ENCODE measurements around the gene DPP3.
A peak's percentile ranks its signal among the peaks of the same experiment; 100 is the strongest.

Gene DPP3

GRCh38 chr11:66465373-66466224 lies 14.6 kb upstream of the DPP3 start:
- no peak for DNase-seq

DNA sequence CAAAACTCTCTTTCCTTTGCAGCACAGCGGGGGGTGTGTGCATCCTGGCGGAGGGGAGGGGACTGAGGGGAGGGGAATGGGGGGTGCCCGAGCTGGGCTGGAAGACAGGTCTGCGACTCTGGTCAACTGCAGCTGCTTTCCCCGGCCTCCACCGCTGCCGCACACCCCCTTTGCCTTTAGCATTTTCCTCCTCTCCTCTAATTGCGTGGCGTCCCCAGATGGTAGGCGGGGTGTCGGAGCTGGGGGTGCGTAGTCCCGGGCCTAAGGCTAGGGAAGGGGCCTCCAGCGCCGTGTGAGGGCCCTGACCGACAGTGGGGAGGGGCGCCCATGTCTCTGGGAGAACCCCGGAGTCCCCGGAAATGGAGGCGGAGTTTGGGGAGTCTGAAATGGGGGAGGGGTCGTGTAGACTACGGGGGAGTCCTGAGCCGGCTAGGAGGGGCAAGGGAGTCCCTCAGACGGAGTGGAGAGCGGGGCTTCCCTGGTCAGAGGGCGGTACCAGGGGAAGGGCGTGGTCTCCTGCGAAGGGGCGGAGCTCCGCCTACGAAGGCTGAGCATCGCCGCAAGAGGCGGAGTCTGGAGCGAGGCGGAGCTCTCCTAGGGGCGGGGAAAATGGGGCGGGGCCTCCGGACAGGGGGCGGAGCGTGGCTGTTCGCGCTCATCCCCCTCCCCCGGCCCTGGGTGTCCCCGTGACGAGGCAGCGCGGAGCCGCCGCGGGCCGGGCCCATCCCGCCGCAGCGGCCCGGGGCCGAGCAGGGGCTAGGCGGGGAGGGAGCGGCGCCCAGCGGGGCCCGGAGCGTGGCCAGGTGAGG lies 13.8 kb upstream of the DPP3 start, which contains the start of gene PELI3:
TSS of gene PELI3 (plus strand) at position 681 of the 809 bp plus-strand sequence. CDS start 1,224 bp downstream, outside the sequence.
- DNase-seq = peak; percentile 98

- peak; percentile 66 for DNase-seq
These were observed 13.1 kb upstream of the DPP3 start for GRCh38 chr11:66467034-66467659.

DNA sequence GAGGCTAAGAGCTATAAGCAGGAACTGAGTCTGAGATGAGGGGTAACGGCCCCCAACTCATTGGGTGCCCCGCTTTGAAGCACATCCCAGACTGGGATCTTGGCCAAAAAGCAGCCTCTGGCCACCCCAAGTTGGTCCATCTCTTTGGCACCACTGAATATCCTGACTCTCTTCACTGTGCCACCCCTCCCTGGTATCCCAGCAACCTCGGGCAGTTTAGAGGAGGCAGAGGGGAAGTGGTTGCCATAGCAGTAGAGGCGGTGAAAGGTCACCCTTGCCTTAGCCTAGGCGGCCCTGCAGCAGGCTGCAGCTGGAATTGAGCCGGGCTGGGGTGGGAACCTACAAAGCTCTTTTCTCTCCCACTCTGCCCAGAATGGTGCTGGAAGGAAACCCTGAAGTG lies 12.5 kb upstream of the DPP3 start:
- DNase-seq = peak; percentile 70

GRCh38 chr11:66468691-66469090 lies 11.5 kb upstream of the DPP3 start:
- DNase-seq = no peak

- no peak for DNase-seq
These were observed 10.8 kb upstream of the DPP3 start for GRCh38 chr11:66469441-66469840.

DNA sequence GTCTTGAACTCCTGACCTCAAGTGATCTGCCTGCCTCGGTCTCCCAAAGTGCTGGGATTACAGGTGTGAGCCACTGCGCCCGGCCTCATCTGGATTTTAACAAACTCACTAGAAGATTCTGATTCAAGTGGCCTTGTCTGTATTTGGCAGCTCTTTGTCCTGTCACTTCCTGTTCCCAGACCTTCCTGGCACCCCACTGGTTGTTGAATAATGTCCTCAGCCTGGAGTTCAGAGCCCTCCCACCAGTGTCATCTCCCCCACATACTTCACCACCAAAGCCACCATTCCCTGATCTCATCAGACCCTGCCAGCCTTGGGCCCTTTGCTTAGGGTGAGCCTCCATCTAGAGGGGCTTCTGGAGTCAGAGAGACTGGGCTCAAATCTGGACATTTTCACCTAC lies 10.2 kb upstream of the DPP3 start:
- no peak for DNase-seq

GRCh38 chr11:66471142-66471541 lies 9.1 kb upstream of the DPP3 start:
- no peak for DNase-seq

GRCh38 chr11:66472054-66472453 lies 8.2 kb upstream of the DPP3 start:
- no peak for DNase-seq

DNA sequence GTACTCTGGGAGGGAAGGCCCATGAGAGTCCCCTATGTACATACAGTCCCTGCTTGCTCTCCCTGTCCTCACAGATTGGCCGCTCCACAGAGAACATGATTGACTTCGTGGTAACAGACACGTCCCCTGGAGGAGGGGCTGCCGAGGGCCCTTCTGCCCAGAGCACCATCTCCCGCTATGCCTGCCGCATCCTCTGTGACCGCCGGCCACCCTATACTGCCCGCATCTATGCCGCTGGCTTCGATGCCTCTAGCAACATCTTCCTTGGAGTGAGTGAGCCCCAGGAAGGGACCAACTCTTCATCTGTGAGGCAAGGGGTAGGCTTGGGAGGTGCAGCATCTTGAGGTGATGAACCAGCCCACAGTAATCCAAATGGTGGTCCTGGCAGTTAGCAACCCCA lies 7.1 kb upstream of the DPP3 start:
- no peak for DNase-seq

DNA sequence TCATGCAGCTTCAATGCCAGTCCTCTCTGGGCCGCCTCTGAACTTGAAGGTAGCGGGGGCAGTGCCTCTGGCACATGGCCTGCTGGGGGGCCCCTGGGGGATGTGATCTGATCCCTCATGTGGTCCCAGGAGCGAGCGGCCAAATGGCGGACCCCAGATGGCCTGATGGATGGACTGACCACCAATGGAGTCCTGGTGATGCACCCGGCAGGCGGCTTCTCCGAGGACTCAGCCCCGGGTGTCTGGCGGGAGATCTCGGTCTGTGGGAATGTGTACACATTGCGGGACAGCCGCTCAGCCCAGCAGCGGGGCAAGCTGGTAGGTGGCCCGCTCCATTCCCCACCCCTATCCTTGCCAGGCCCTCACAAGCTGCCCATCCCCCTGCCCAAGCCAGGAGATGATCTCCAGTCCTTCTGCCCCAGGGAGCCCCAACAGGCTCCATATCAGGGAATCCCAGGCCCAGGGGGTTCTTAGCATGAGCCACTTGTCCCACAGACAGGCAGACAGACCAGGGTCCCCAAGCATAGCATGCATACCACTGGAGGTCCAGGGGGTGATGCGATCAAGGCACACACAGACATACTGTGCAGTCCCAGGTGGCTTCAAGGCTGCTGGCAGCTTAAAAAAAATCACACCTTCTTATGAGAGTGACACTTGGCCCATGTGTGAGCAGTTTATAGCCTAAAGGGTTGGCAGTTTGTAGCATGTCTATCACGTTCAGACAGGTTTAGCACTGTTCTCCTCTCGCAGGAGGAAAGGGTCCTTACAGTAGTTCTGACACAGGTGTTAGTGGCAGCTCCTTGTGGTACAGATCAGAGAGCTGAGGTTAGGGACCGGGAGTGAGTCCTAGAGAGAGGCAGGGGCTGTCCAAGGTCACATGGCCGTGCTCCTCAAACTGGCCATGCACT lies 6.4 kb upstream of the DPP3 start:
- no peak for DNase-seq

DNA sequence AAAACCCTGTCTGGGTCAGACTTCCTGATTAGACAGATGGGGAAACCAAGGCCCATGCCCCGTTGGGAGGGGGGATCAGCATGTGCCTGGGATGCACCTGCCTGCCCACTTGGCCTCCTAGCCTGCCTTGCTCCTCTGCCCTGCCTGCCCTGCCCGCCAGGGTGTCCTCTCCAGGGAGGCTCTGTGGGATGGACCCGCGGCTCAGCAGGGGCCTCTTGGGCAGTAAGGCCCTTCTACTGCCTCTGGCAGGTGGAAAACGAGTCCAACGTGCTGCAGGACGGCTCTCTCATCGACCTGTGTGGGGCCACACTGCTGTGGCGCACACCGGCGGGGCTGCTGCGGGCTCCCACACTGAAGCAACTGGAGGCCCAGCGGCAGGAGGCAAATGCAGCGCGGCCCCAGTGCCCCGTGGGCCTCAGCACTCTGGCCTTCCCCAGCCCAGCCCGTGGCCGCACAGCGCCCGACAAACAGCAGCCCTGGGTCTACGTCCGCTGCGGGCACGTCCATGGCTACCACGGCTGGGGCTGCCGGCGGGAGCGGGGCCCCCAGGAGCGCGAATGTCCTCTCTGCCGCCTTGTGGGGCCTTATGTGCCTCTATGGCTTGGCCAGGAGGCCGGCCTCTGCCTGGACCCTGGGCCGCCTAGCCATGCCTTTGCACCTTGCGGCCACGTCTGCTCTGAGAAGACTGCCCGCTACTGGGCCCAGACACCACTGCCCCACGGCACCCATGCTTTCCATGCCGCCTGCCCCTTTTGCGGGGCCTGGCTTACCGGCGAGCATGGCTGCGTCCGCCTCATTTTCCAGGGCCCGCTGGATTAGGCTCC lies 4.7 kb upstream of the DPP3 start:
- DNase-seq = no peak

DNA sequence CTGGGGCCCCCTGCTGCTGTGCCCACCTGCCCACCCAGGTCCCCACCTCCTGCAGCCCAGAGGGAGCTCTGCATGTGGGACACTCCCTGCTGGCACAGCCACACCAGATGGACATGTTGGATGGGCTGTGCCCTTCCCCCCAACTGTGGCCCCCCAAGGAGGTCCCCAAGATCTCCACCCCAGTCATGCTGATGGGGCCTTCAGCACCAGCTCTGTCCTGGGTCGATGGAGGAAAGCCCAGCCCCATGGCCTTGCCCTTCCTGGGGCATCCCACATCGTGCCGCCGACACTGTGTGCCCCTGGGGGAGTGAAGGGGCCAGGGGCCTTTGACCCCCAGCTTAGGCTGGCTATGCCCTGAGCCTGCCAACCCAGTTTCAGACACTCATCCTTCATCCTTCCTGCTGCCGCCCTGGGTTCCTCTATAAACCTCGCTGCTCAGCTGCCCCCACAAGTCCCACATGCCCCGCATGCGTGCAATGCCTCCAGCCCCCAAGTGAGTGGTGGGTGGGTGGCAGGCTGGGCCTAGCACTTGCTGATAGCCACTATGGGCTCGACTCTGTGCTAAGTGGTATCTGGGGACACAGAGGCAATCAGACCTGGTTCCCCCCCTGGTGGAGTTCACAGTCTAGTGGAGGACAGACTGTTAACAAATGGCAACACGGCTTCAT lies 3.9 kb upstream of the DPP3 start:
- DNase-seq = no peak

DNA sequence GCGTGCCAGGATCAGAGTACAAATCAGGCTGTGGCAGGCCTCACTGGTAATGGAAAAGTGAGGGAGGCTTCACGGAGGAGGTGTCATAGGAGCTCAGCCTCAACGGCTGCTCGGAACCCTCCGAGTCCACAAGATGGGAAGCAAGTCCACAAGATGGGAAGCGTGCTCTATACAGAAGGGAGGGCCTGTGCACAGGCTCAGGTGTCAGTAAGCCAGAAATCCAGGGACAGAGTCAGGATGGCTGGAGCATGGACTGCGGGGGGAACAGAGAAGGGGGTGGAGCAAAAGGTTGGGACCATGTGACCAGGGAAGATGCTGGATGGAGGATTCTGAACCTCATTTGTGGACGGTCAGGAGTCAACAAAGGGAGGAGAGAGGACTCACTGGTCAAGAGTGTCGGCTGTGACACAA lies 3.4 kb upstream of the DPP3 start:
- DNase-seq = no peak

DNA sequence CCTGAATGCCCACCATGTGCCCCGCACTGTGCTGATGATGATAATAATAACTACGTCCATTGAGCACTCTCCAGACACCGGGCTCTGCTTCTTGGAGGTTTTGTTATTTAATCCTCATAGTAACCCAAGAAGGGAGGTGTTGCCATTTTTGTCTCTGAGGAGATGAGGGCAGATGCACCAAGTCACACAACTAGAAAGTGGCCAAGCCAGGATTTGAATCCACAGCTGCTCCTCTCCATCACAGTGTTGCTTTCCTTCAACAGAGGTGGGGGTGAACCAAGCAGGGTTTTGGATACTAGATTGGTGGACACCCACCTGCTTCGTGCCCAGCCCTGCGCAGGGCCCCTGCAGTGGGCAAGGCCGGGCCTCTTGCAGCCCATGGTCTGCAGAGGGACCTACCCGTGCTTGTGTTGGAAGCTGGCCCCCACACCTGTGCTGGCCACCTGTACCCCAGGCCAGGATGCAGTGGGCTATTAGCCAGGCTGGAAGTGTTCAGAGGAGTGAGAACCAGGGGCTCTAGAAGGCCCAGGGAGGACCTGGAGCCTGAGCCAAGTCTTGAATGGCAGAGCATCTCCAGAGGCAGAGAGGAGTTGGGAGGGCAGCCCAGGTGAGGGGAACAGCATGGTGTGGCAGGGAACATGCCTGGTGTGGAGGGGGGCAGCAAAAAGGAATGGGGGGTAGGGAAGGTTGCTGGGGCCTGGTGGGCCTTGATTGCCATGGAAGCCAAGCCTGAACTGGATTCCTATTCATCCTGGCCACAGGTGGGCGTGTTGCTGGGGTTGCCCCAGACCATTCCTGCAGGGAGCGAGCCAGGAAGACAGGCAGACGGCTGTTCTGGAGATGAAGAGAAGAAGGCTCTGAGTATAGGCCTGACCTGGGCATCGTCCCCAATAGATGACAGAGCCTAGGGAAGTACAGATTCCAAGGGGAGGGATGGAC lies 2.7 kb upstream of the DPP3 start:
- DNase-seq = no peak

GRCh38 chr11:66478729-66479393 lies 1.4 kb upstream of the DPP3 start:
- peak; percentile 62 for DNase-seq

GRCh38 chr11:66479394-66480116 lies 679 bp upstream of the DPP3 start:
- DNase-seq = no peak

- DNase-seq = no peak
These were observed 4.7 kb downstream of the DPP3 start for GRCh38 chr11:66484806-66485380.
